Testis (tissue), 2 donors: Measurements from ENCODE around the gene GPC6.

Experiments used
- POLR2A ChIP-seq: fragments of 450-650 bp; IDR thresholded peaks from one replicate; pipeline ENCODE4 v1.6.1; 2017; ENCODE audit warnings: antibody characterized with exemption, mild to moderate bottlenecking, moderate library complexity
- TF ChIP-seq, protein P1 (sequence below), 3 experiments: fragments of 450-650 bp in 2 of 3; fragments of 200-600 bp in 1 of 3; sonication (generic) in 1 of 3; IDR thresholded peaks; one replicate each; pipeline ENCODE4 v1.5.1; 2016 to 2019; ENCODE audit warnings: antibody characterized with exemption in 3 of 3, mild to moderate bottlenecking in 2 of 3, moderate library complexity in 1 of 3

- TF ChIP-seq, protein P1, sequence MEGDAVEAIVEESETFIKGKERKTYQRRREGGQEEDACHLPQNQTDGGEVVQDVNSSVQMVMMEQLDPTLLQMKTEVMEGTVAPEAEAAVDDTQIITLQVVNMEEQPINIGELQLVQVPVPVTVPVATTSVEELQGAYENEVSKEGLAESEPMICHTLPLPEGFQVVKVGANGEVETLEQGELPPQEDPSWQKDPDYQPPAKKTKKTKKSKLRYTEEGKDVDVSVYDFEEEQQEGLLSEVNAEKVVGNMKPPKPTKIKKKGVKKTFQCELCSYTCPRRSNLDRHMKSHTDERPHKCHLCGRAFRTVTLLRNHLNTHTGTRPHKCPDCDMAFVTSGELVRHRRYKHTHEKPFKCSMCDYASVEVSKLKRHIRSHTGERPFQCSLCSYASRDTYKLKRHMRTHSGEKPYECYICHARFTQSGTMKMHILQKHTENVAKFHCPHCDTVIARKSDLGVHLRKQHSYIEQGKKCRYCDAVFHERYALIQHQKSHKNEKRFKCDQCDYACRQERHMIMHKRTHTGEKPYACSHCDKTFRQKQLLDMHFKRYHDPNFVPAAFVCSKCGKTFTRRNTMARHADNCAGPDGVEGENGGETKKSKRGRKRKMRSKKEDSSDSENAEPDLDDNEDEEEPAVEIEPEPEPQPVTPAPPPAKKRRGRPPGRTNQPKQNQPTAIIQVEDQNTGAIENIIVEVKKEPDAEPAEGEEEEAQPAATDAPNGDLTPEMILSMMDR (IDR thresholded peaks at IDR 0.05), result no peak
- no peak for TF ChIP-seq POLR2A
These were observed 584.6 kb downstream of the GPC6 start for GRCh38 chr13:93811071-93811737.
